MM.1S (cell line): Measurements from ENCODE around the gene SMG6.

ENCODE experiments used
- DNase-seq: peaks from one replicate; pipeline ENCODE4 v3.0.0-alpha.2; 2015
- H2AFZ ChIP-seq: fragments of 300-600 bp; sonication (generic); 2 replicates; pipeline ENCODE4 v1.6.0; 2016; ENCODE audit warnings: antibody characterized with exemption, low read length
- H3F3A ChIP-seq: fragments of 300-600 bp; sonication (generic); 2 replicates; pipeline ENCODE4 v1.6.1; 2016; ENCODE audit warnings: mild to moderate bottlenecking, antibody characterized with exemption, low read length, moderate library complexity, mixed read lengths; ENCODE audit not compliant: insufficient read depth
- H3K27ac ChIP-seq: fragments of 300-600 bp; sonication (generic); 2 replicates; pipeline ENCODE4 v1.5.1; 2016; ENCODE audit warnings: mild to moderate bottlenecking, low read length
- H3K27me3 ChIP-seq: fragments of 300-600 bp; sonication (generic); replicated peaks from 2 replicates; pipeline ENCODE4 v1.6.0; 2016; ENCODE audit warnings: low read length; ENCODE audit not compliant: insufficient read depth
- H3K36me3 ChIP-seq: fragments of 300-600 bp; sonication (generic); replicated peaks from 2 replicates; pipeline ENCODE4 v1.6.1; 2016; ENCODE audit warnings: mild to moderate bottlenecking, low read length, mixed read lengths; ENCODE audit not compliant: insufficient read depth
- H3K4me1 ChIP-seq: fragments of 300-600 bp; sonication (generic); 2 replicates; pipeline ENCODE4 v1.6.1; 2016; ENCODE audit warnings: low read length, mixed read lengths
- H3K4me2 ChIP-seq: fragments of 300-600 bp; sonication (generic); 2 replicates; pipeline ENCODE4 v1.6.0; 2016; ENCODE audit warnings: low read depth, low read length
- H3K4me3 ChIP-seq: fragments of 300-600 bp; sonication (generic); 2 replicates; pipeline ENCODE4 v1.5.1; 2016; ENCODE audit warnings: low read length, mixed read lengths
- H3K79me2 ChIP-seq: fragments of 300-600 bp; sonication (generic); 2 replicates; pipeline ENCODE4 v1.6.1; 2016; ENCODE audit warnings: mixed run types, low read length, mixed read lengths
- H3K9ac ChIP-seq: fragments of 300-600 bp; sonication (generic); 2 replicates; pipeline ENCODE4 v1.6.1; 2016; ENCODE audit warnings: low read length, mixed read lengths
- H3K9me2 ChIP-seq: fragments of 300-600 bp; sonication (generic); replicated peaks from 2 replicates; pipeline ENCODE4 v1.6.1; 2016; ENCODE audit warnings: mild to moderate bottlenecking, low read length, mixed read lengths; ENCODE audit not compliant: insufficient read depth
- H3K9me3 ChIP-seq: fragments of 300-600 bp; sonication (generic); replicated peaks from 2 replicates; pipeline ENCODE4 v1.6.1; 2016; ENCODE audit warnings: mild to moderate bottlenecking, low read length, mixed read lengths; ENCODE audit not compliant: insufficient read depth
- H4K20me1 ChIP-seq: fragments of 300-600 bp; sonication (generic); 2 replicates; pipeline ENCODE4 v1.6.1; 2016; ENCODE audit warnings: mild to moderate bottlenecking, low read length, moderate library complexity, mixed read lengths; ENCODE audit not compliant: insufficient read depth
- EZH2 ChIP-seq: fragments of 300-600 bp; sonication (generic); optimal IDR thresholded peaks from 2 replicates; pipeline ENCODE3; 2017; ENCODE audit warnings: low read depth, mild to moderate bottlenecking, antibody characterized with exemption, low read length, mixed read lengths
- EZH2phosphoT487 ChIP-seq: fragments of 300-600 bp; sonication (generic); IDR thresholded peaks from 2 replicates; pipeline ENCODE4 v1.6.1; 2018; ENCODE audit warnings: antibody characterized with exemption, low read length
- TF ChIP-seq, protein P1 (sequence below): fragments of 300-600 bp; sonication (generic); IDR thresholded peaks from 2 replicates; pipeline ENCODE4 v1.5.1; 2016; ENCODE audit warnings: antibody characterized with exemption, low read length, mixed read lengths

The SMG6 gene

DNA sequence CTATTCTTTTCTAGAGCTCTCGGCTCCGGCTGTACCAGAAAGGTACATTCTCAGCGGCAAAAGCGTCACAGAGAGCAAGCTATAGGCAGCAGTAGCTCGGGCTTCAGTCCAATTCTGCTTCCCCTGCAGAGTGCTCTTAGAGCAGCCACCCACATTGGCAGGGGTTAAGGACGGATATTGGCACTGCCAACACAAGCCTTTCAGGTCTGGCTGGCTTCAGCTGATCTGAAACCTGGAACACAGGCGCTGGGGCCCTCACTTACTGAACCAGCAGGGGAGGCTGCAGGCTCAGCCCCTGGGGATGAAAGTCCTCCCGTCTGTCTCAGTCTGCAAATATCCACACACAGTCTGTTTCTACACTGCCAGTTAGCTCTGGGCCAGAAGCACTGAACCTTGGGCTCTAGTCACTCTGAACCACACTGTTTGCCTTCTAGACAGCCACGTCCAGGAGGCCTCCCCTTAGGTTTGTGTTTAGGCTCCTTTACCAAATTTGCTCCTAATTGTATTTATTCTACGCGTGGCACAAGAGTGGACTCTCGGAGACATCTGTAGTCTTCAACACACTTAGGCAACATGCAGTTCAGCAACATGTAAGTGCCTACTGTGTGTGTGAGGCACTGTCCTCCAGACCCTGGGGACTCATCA is 208.6 kb downstream of the SMG6 start:
- no peak overlapping the region for H3K27ac ChIP-seq
- no peak for TF ChIP-seq EZH2phosphoT487
- no peak for TF ChIP-seq EZH2
- TF ChIP-seq, protein P1, sequence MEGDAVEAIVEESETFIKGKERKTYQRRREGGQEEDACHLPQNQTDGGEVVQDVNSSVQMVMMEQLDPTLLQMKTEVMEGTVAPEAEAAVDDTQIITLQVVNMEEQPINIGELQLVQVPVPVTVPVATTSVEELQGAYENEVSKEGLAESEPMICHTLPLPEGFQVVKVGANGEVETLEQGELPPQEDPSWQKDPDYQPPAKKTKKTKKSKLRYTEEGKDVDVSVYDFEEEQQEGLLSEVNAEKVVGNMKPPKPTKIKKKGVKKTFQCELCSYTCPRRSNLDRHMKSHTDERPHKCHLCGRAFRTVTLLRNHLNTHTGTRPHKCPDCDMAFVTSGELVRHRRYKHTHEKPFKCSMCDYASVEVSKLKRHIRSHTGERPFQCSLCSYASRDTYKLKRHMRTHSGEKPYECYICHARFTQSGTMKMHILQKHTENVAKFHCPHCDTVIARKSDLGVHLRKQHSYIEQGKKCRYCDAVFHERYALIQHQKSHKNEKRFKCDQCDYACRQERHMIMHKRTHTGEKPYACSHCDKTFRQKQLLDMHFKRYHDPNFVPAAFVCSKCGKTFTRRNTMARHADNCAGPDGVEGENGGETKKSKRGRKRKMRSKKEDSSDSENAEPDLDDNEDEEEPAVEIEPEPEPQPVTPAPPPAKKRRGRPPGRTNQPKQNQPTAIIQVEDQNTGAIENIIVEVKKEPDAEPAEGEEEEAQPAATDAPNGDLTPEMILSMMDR, result 0 out of 2 replicates have a peak, but pooled peaks have one; percentile 3
- H3K4me1 ChIP-seq, result peaks cover 13% of the 10 kb centered on the region
- H3K9me2 ChIP-seq, result no peaks in the 10 kb centered on the region
- DNase-seq, result no peak
- no peak overlapping the region for H3K9ac ChIP-seq
- no peak overlapping the region for H3K4me2 ChIP-seq
- H3K9me3 ChIP-seq, result no peaks in the 10 kb centered on the region
- H3K79me2 ChIP-seq, result no peaks in the 10 kb centered on the region
- H3K36me3 ChIP-seq, result no peaks in the 10 kb centered on the region
- no peak overlapping the region for H3K4me3 ChIP-seq
- peaks cover 8% of the 10 kb centered on the region for H3F3A ChIP-seq
- no peaks in the 10 kb centered on the region for H3K27me3 ChIP-seq
- H4K20me1 ChIP-seq, result no peaks in the 10 kb centered on the region
- H2AFZ ChIP-seq, result no peak overlapping the region

DNA sequence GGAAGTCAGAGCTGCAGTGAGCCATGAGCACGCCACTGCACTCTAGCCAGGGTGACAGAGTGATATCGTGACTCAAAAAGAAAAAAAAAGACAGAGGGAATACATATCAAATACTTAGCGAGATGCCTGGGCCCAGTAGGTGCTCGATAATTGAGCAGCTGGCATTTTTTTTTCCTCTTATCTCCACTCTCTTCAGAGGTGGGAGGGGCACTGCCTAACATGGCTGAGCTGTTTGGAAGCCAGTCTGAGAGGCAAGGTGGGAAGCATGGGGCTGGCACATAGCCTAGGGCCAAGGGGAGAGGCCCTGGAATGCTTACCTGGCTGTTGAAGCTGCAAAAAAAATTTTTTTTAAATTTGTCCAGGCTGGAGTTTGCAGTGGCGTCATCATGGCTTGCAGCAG is 210.2 kb downstream of the SMG6 start:
- Histone ChIP-seq H3K9me3 (no peaks in the 10 kb centered on the region), H3K4me1 (peaks cover 22% of the 10 kb centered on the region), H4K20me1 (no peaks in the 10 kb centered on the region), H3K9me2 (no peaks in the 10 kb centered on the region), H3K9ac (no peak overlapping the region), H3K36me3 (no peaks in the 10 kb centered on the region), H3K4me2 (no peak overlapping the region), H3K27ac (no peak overlapping the region), H2AFZ (no peak overlapping the region), H3K4me3 (no peak overlapping the region), H3K27me3 (no peaks in the 10 kb centered on the region), H3K79me2 (no peaks in the 10 kb centered on the region; the same call in 1 of the 2 replicates), H3F3A (peaks cover 24% of the 10 kb centered on the region)
- TF ChIP-seq, protein P1, result no peak
- TF ChIP-seq EZH2 (no peak), EZH2phosphoT487 (no peak)
- no peak for DNase-seq

DNA sequence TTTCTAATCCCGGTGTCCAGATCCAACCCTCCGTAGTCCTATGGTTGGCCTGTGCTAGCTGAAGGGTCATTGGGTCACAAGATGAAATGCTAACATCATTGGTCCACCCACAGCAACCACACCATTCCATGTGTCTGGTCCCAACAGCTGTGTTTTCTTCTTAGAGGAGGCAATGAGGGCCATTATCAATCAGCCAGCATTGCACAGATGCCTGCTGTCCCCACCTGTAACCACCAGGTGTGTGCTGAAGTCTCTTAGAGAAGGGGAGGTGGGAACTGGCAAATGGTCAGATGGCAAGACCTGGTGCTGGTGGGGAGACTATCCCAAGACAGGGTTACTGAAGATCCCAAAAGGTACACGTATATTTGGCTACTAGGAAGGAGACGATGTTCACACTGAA is 211.3 kb downstream of the SMG6 start:
- Histone ChIP-seq H3K9ac (no peak overlapping the region), H3K27me3 (no peaks in the 10 kb centered on the region), H3K9me2 (no peaks in the 10 kb centered on the region), H3K36me3 (no peaks in the 10 kb centered on the region), H3K4me3 (no peak overlapping the region), H3K4me2 (no peak overlapping the region), H3F3A (peaks cover 25% of the 10 kb centered on the region), H2AFZ (no peak overlapping the region), H4K20me1 (no peaks in the 10 kb centered on the region), H3K4me1 (peaks cover 33% of the 10 kb centered on the region), H3K79me2 (no peaks in the 10 kb centered on the region; the same call in 1 of the 2 replicates), H3K9me3 (no peaks in the 10 kb centered on the region), H3K27ac (no peak overlapping the region)
- no peak for DNase-seq
- TF ChIP-seq EZH2phosphoT487, result no peak
- TF ChIP-seq, protein P1, result no peak
- TF ChIP-seq EZH2, result no peak
